Naive thymus-derived CD4-positive, alpha-beta T cell (primary cell): ENCODE data around the gene FGF2. TPM values are rescaled to one million over a fixed set of nuclear protein-coding genes. Genes with fewer than 3 reads are reported as not detected.
"Not testable (repeated sequence)": the region's sequence is repeated elsewhere in the genome, so short reads cannot be mapped to it uniquely, and the experiment has no call there.

Experiments used
- ATAC-seq: fragments of 150-1000 bp; cut with Tn5 transposase; 2 replicates; pipeline ENCODE4 v1.10.0; 2021; ENCODE audit warnings: mild to moderate bottlenecking, moderate library complexity
- CTCF ChIA-PET: fragments of 350-600 bp; sonication (Branson Sonifier 250); formaldehyde crosslinking; loops from one replicate; lab custom pipeline; 2021; ENCODE audit warnings: antibody characterized with exemption; lab: Charles Lee
- POLR2A ChIA-PET: fragments of 350-600 bp; sonication (Branson Sonifier 250); formaldehyde crosslinking; loops from one replicate; lab custom pipeline; 2021; ENCODE audit warnings: antibody characterized with exemption, inconsistent platforms; lab: Charles Lee
- DNase-seq, 9 donors: peaks; one replicate each; pipeline versions ENCODE4 v3.0.0 to v3.0.0-alpha.2; 2020 to 2022; ENCODE audit warnings: mixed read lengths in 1 of 9
- H3K27ac ChIP-seq: one replicate; pipeline ENCODE4 v1.7.0; 2013; ENCODE audit warnings: mild to moderate bottlenecking, low read depth, low read length, moderate library complexity
- H3K27me3 ChIP-seq, 2 donors: one replicate each; pipeline ENCODE4 v1.7.0; 2013; ENCODE audit warnings: low read length in 2 of 2, mild to moderate bottlenecking in 2 of 2, moderate library complexity in 2 of 2; ENCODE audit not compliant: control insufficient read depth in 2 of 2, insufficient read depth in 2 of 2
- H3K36me3 ChIP-seq, 3 experiments: 1 replicate in 2 of 3; 2 replicates in 1 of 3; pipeline ENCODE4 v1.7.0; 2013; ENCODE audit warnings: low read length in 3 of 3, mild to moderate bottlenecking in 3 of 3, moderate library complexity in 1 of 3; ENCODE audit not compliant: insufficient read depth in 3 of 3, control insufficient read depth in 2 of 3
- H3K4me1 ChIP-seq, 2 donors: one replicate each; pipeline ENCODE4 v1.7.0; 2013; ENCODE audit warnings: low read length in 2 of 2, mild to moderate bottlenecking in 2 of 2, moderate library complexity in 1 of 2; ENCODE audit not compliant: control insufficient read depth in 2 of 2, insufficient read depth in 2 of 2
- H3K4me3 ChIP-seq: 2 replicates; pipeline ENCODE4 v1.7.0; 2013; ENCODE audit warnings: mild to moderate bottlenecking, low read length
- H3K9me3 ChIP-seq, 3 experiments: 1 replicate in 2 of 3; 2 replicates in 1 of 3; pipeline ENCODE4 v1.7.0; 2013; ENCODE audit warnings: low read length in 3 of 3; ENCODE audit not compliant: control insufficient read depth in 2 of 3
- H3K27ac Mint-ChIP-seq, 9 donors: one replicate each; pipeline ENCODE4 v1.8.0; 2020 to 2022; ENCODE audit warnings: mixed read lengths in 9 of 9, mild to moderate bottlenecking in 8 of 9, moderate library complexity in 5 of 9, inconsistent platforms in 2 of 9
- H3K27me3 Mint-ChIP-seq, 5 donors: one replicate each; pipeline ENCODE4 v1.8.0; 2021 to 2022; ENCODE audit warnings: mixed read lengths in 5 of 5, mild to moderate bottlenecking in 1 of 5
- H3K36me3 Mint-ChIP-seq, 5 donors: one replicate each; pipeline ENCODE4 v1.8.0; 2020 to 2022; ENCODE audit warnings: mixed read lengths in 5 of 5, mild to moderate bottlenecking in 3 of 5, inconsistent platforms in 1 of 5
- H3K4me1 Mint-ChIP-seq, 7 donors: one replicate each; pipeline ENCODE4 v1.8.0; 2020 to 2022; ENCODE audit warnings: mixed read lengths in 7 of 7, mild to moderate bottlenecking in 3 of 7, inconsistent platforms in 1 of 7
- H3K4me3 Mint-ChIP-seq, 10 donors: one replicate each; pipeline ENCODE4 v1.8.0; 2020 to 2022; ENCODE audit warnings: mild to moderate bottlenecking in 10 of 10, mixed read lengths in 10 of 10, moderate library complexity in 6 of 10, inconsistent platforms in 2 of 10
- H3K9me3 Mint-ChIP-seq, 11 donors: one replicate each; pipeline ENCODE4 v1.8.0; 2020 to 2022; ENCODE audit warnings: mixed read lengths in 11 of 11, mild to moderate bottlenecking in 4 of 11, inconsistent platforms in 1 of 11, moderate library complexity in 1 of 11
- intact Hi-C, 2 donors: fragments of 100-400 bp; cut with micrococcal nuclease; formaldehyde crosslinking; loops; one replicate each; pipeline ENCODE4 v1.15.1; 2023
- polyA plus RNA-seq, 2 donors: library from polyadenylated mRNA; unstranded; fragments of 300-500 nt; fragmentation: Illumina TruSeq; gene quantifications; one replicate each; pipeline ENCODE4 v1.2.3, GENCODE V29; 2021
- total RNA-seq, 6 experiments: library from RNA in 5 of 6; stranded (reverse) in 5 of 6; gene quantifications; 1 replicate in 5 of 6; 2 replicates in 1 of 6; pipeline ENCODE4 v1.2.3 and lab custom pipeline; 2021 to 2026

Gene FGF2
- total and polyA plus RNA-seq, 7 experiments from 2014 or later = 0.51 TPM; not detected in 6

DNA sequence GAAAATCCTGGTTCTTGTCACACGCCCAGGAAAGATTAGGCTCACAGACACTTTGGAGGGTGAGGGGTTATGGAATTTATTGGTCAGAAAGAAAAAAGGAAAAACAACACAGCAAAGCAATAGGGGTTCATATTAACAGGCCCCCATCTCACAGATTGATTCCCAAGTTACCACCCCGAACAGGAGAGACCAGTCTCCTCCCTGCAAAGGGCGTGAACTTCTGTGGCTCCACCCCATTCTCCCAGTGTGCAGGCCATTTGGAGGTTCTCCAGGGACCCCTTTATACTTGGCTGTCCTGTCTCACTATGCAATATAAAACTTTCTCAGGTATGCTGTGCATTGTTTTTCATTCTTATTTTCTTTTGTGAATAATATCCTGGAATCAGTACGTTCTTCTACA, 7.4 kb downstream of the FGF2 start:
- no peaks in the 10 kb centered on the region for H3K36me3 Mint-ChIP-seq
- Histone ChIP-seq H3K9me3 (no peaks in the 10 kb centered on the region), H3K36me3 (no peaks in the 10 kb centered on the region), H3K4me1 (no peaks in the 10 kb centered on the region), H3K4me3 (no peak overlapping the region), H3K27ac (no peak overlapping the region), H3K27me3 (peaks cover 3 to 5% of the 10 kb centered on the region in 2 donors)
- no peak overlapping the region for H3K27ac Mint-ChIP-seq
- peaks cover 0 to 2% (median 0%) of the 10 kb centered on the region in 7 donors for H3K4me1 Mint-ChIP-seq
- intact Hi-C loops = no loop called here
- no peak for ATAC-seq
- peaks cover 0 to 1% (median 0%) of the 10 kb centered on the region in 11 donors for H3K9me3 Mint-ChIP-seq
- ChIA-PET CTCF (no interaction called here), POLR2A (no interaction called here)
- H3K27me3 Mint-ChIP-seq = peaks cover 40 to 54% (median 51%) of the 10 kb centered on the region in 5 donors
- no peak for DNase-seq
- no peak overlapping the region for H3K4me3 Mint-ChIP-seq

- Mint-ChIP-seq H3K9me3 (no peaks in the 10 kb centered on the region), H3K4me1 (no peaks in the 10 kb centered on the region), H3K36me3 (peaks cover 0 to 2% (median 0%) of the 10 kb centered on the region in 5 donors), H3K27me3 (peaks cover 21 to 47% (median 28%) of the 10 kb centered on the region in 5 donors), H3K4me3 (no peak overlapping the region), H3K27ac (no peak overlapping the region)
- CTCF ChIA-PET = no interaction called here
- Histone ChIP-seq H3K9me3 (no peaks in the 10 kb centered on the region), H3K36me3 (no peaks in the 10 kb centered on the region), H3K27ac (no peak overlapping the region), H3K4me1 (no peaks in the 10 kb centered on the region), H3K4me3 (no peak overlapping the region), H3K27me3 (no peaks in the 10 kb centered on the region)
- POLR2A ChIA-PET = no interaction called here
- DNase-seq (no peak), ATAC-seq (no peak)
- intact Hi-C loops = no loop called here
These were observed 10.3 kb downstream of the FGF2 start for GRCh38 chr4:122836941-122837340.

- no peaks in the 10 kb centered on the region for H3K36me3 ChIP-seq
- Mint-ChIP-seq H3K9me3 (no peaks in the 10 kb centered on the region), H3K36me3 (peaks cover 0 to 2% (median 0%) of the 10 kb centered on the region in 5 donors), H3K27ac (no peak overlapping the region), H3K27me3 (peaks cover 10 to 42% (median 18%) of the 10 kb centered on the region in 5 donors), H3K4me1 (no peaks in the 10 kb centered on the region), H3K4me3 (no peak overlapping the region)
- ATAC-seq = no peak
- H3K4me1 ChIP-seq = no peaks in the 10 kb centered on the region
- no peak overlapping the region for H3K27ac ChIP-seq
- ChIA-PET CTCF (no interaction called here), POLR2A (no interaction called here)
- no peaks in the 10 kb centered on the region for H3K27me3 ChIP-seq
- no peak overlapping the region for H3K4me3 ChIP-seq
- no peak for DNase-seq
- intact Hi-C loops = no loop called here
- no peaks in the 10 kb centered on the region for H3K9me3 ChIP-seq
These were observed 11.4 kb downstream of the FGF2 start for GRCh38 chr4:122838034-122838433.

GRCh38 chr4:122842392-122842791, 15.8 kb downstream of the FGF2 start:
- intact Hi-C loops = no loop called here

DNA sequence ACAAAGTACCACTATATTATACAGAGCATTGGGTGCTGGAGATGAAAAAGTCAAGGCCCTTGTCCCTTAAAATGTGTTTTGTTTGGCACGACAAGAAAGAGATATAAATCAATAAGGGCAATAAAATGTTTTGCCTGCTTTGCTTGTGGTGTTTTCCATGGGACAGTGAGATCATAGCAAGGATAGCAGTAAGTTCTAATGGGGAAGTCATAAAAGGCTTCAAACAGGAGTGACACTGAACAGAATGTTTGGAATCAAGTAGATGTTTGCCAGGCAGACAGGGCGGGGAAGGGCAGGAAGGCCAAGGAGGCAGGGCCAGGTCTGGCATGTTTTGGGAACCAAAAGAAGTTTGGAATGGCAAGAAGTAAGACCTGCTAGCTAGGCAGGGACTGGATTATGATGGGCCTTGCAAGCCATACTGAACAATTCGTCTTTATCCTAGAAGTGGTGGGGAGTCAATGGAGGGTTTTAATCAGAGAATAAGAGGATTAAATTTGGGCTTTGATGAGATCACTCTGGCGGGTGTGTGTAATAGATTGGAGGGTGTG, 16.4 kb downstream of the FGF2 start:
- ChIA-PET CTCF (no interaction called here), POLR2A (no interaction called here)
- H3K27ac Mint-ChIP-seq = no peak overlapping the region
- H3K4me1 Mint-ChIP-seq = no peaks in the 10 kb centered on the region
- intact Hi-C loops = no loop called here
- peaks cover 0 to 2% (median 0%) of the 10 kb centered on the region in 11 donors for H3K9me3 Mint-ChIP-seq
- Histone ChIP-seq H3K9me3 (no peaks in the 10 kb centered on the region), H3K4me3 (no peak overlapping the region), H3K27ac (no peak overlapping the region), H3K27me3 (no peaks in the 10 kb centered on the region), H3K36me3 (no peaks in the 10 kb centered on the region), H3K4me1 (no peaks in the 10 kb centered on the region)
- H3K4me3 Mint-ChIP-seq = no peak overlapping the region
- H3K36me3 Mint-ChIP-seq = peaks cover 0 to 2% (median 0%) of the 10 kb centered on the region in 5 donors
- peaks cover 0 to 29% (median 5%) of the 10 kb centered on the region in 5 donors for H3K27me3 Mint-ChIP-seq
- ATAC-seq (no peak), DNase-seq (no peak)

More at GRCh38 chr4:122842392-122842791, 15.8 kb downstream of the FGF2 start:
- peaks cover 0 to 2% (median 0%) of the 10 kb centered on the region in 11 donors for H3K9me3 Mint-ChIP-seq
- no peak for DNase-seq
- ChIA-PET CTCF (no interaction called here), POLR2A (no interaction called here)
- H3K4me3 ChIP-seq = no peak overlapping the region
- no peak overlapping the region for H3K27ac ChIP-seq
- no peaks in the 10 kb centered on the region for H3K27me3 ChIP-seq
- no peak overlapping the region for H3K4me3 Mint-ChIP-seq
- H3K36me3 Mint-ChIP-seq = peaks cover 0 to 2% (median 0%) of the 10 kb centered on the region in 5 donors
- no peaks in the 10 kb centered on the region for H3K9me3 ChIP-seq
- no peaks in the 10 kb centered on the region for H3K4me1 Mint-ChIP-seq
- H3K36me3 ChIP-seq = no peaks in the 10 kb centered on the region
- no peak overlapping the region for H3K27ac Mint-ChIP-seq
- peaks cover 3 to 36% (median 8%) of the 10 kb centered on the region in 5 donors for H3K27me3 Mint-ChIP-seq
- no peak for ATAC-seq
- no peaks in the 10 kb centered on the region for H3K4me1 ChIP-seq

DNA sequence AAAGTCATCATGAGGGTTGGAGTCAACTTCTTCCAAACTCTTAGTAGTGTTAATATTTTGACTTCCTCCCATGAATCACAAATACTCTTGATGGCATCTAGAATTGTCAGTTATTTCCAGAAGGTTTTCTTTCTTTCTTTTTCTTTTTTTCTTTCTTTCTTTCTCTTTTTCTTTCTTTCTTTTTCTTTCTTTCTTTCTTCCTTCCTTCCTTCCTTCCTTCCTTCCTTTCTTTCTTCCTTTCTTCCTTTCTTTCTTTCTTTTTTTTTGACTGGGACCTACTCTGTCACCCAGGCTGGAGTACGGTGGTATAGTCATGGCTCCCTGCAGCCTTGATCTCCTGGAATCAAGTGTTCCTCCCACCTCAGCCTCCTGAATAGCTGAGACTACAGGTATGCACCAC, 17.8 kb downstream of the FGF2 start:
- H3K36me3 ChIP-seq, H3K27me3 ChIP-seq, H3K4me3 Mint-ChIP-seq, H3K9me3 ChIP-seq, H3K27ac Mint-ChIP-seq, DNase-seq, H3K4me1 ChIP-seq, H3K4me1 Mint-ChIP-seq, H3K9me3 Mint-ChIP-seq, ATAC-seq, intact Hi-C loops, H3K4me3 ChIP-seq, H3K36me3 Mint-ChIP-seq, CTCF ChIA-PET, H3K27ac ChIP-seq: not testable (repeated sequence)
- peaks cover 0 to 24% (median 7%) of the 10 kb centered on the region in 5 donors for H3K27me3 Mint-ChIP-seq
- POLR2A ChIA-PET = interaction anchor here (0.8 kb wide), 1 partner anchor 41 kb away, joined by 3 read pairs; no protein-coding TSS in a partner anchor

GRCh38 chr4:122845066-122845465, 18.4 kb downstream of the FGF2 start:
- ChIA-PET CTCF (no interaction called here), POLR2A (interaction anchor here (0.8 kb wide), 1 partner anchor 41 kb away, joined by 3 read pairs; no protein-coding TSS in a partner anchor)
- no peaks in the 10 kb centered on the region for H3K27me3 ChIP-seq
- H3K36me3 ChIP-seq = no peaks in the 10 kb centered on the region
- H3K27ac Mint-ChIP-seq = no peak overlapping the region
- H3K9me3 ChIP-seq = no peaks in the 10 kb centered on the region
- H3K27ac ChIP-seq = no peak overlapping the region
- H3K4me3 Mint-ChIP-seq = no peak overlapping the region
- ATAC-seq (no peak), DNase-seq (no peak)
- no peak overlapping the region for H3K4me3 ChIP-seq
- H3K27me3 Mint-ChIP-seq = peaks cover 0 to 17% (median 7%) of the 10 kb centered on the region in 5 donors
- no peaks in the 10 kb centered on the region for H3K36me3 Mint-ChIP-seq
- intact Hi-C loops = no loop called here
- no peaks in the 10 kb centered on the region for H3K4me1 ChIP-seq
- peaks cover 0 to 2% (median 0%) of the 10 kb centered on the region in 11 donors for H3K9me3 Mint-ChIP-seq
- no peaks in the 10 kb centered on the region for H3K4me1 Mint-ChIP-seq
